Activated T-cell treated with anti-CD3 and anti-CD28 coated beads, Interleukin-2, amount 50 U/mL, for 1 hour (primary cell): ENCODE results near the gene LDLRAD3.
A peak's percentile ranks its signal among the peaks of the same experiment; 100 is the strongest.

Source experiments
- DNase-seq: peaks from one replicate; pipeline ENCODE4 v3.0.0-alpha.2; 2020

Gene LDLRAD3

DNA sequence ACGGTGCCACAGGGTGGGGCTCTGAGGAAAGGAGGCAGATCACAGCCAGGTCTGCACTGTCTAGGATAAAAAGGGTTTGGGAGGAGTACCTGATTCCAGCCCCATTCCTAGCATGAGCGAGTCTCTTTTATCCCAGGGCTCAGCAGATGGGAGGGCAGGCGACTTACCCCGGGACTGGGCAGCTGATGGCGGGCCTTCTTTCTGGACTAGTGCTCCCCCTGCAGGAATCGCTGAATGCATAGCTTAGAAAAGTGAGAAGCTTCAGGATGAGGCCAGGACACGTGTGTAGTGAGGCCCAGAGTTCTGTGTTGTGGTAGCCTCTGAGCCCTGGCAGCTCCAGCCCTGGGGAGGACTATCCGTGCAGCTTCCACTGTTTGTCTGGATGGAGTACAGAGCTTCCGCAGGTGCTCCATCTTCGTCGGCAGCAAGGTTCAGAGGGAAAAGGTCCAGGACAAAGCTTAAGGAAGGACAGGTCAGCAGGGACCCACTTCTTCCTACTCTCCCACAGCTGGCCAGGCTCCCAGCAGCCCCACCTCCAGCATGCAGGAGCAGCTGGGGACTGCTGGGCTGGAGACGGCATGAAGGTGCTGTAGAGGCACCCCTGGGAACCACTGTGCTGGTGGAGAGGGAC lies 315.0 kb downstream of the LDLRAD3 start:
- DNase-seq, result no peak

DNA sequence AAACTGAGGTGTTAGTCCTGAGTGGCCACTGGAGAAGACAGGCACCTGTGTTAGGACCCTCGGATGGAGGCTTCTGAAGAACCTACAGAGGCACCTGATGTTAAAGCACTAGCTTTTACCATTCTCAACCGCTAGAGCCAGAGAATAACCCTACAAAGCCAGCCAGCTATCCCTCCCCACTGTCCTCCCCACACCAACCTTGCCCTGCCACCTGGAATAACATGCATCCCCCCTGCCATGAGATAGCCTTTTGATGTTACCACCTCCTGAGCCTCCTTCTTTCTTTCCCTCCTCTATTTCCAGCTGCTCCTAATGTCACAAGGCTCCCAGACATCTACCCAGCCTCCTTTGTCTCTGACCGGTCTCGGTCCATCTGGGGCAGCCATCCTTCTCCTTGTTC lies 317.2 kb downstream of the LDLRAD3 start:
- DNase-seq, result no peak

DNA sequence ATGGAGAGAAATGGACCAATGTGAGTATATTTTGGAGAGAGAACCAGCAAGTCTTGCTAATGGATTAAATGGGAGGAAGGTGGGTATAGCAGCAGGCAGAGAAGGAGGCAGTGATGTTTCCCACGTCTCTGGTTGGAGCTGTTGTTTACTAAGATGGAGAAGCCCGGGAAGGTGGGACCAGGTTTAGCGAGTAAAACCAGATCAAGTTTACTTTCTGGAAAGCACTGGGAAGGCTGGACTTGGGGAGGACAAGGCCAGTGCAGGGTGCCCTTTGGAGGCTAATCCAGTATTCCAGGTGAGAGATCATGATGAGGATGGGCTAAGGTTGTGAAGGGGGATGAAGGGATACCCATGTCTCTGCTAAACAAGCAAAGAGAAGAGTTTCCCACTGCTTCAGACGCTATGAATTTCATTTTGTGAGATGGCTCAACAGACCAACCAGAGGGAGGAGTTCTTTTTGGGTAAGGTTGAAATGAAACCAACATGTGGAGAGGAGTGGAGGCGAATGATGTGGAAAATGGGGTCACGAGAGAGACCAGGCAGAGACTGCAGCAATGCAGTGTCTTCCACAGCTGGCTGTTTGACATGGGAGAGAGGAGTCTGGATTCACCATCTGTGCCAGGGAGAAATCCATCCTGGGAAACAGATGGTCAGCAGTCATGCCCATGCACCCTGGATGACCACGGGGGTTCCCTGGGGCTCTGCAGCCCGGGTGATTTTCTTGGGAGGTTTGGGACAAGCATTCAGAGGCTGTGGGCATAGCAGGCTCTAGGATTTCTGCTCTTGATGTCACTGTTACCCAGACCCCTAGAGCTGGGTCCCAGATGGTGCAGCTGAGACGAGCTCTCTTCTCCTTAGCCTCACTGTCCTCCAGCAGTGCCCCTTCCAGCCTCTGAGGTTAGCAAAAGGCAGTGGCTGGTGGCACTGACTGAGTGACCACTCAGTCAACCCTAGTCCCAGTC lies 320.4 kb downstream of the LDLRAD3 start:
- no peak for DNase-seq

DNA sequence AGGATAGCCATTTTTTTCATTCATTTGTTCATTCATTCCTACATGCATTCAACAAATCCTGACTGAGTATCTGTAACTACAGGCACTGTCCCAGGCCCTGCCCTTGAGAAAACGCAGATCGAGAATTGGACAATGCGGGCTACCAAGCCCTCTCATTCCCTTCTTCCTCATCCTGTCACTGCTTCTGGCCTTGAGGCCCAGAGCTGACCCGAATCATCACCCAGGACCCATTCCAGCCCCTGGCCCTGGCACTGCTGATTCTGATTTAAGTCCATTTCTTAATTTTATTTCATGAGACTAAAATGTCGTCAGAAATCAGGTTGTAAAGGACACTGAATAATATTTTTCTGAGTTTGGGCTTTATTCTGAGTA lies 321.1 kb downstream of the LDLRAD3 start:
- DNase-seq, result no peak

DNA sequence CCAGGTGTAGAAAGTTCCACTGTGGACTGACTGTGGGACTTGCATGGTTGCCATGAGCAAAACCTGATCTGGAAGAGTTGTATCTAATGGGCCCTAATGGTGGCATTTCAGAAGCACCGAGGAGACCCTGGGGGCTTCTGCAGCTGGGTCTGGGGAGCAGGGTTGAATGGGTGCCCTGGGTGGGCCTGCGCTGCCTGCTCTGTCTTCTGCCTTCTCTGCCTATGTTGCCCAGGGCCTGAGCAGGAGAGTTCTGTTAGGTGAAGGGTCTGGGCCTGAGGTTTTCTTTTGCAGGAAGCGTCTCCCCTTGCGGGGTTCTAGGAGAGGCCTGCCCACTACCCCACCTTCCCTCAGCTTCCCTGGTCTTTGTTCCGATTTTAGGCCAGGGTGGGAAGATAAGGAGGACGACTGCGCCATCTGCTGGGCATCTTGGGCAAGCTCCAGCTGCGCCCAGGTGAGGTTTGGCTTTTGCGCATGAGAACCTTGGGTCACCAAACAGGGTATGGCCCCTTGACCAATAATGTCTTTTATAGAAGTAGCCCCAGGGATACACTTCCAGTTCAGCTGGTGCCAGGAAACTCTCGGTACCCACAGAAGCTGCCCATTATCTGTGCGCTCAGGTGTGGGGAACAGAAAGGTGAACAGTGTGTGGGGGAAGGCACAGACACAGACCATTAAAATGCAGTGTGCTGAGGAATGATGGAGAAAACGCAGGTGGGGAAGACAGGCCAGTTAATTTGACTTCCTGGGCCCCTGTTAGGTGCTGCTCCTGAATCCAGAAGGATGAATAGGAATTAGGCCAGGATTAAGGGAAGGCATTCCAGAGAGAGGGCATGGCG lies 322.1 kb downstream of the LDLRAD3 start:
- peak; percentile 60 for DNase-seq

DNA sequence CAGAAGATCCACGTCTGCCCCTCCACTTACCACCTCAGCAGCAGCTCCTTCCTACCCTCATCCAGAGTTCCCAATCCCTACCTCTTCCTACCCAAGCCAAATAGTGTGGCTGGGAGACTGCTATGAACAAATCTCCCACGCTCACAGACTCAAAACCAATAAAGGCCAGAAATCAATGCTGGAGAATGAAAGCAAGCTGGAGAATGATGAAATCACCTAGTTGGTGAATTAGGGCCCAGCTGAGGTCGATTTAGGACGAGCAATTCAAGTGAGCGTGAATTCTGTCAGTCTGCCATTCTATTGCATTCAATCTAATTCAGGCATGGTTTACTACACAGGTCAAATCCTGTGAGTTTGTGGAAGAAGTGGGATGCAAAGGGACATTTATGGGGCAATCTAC lies 322.9 kb downstream of the LDLRAD3 start:
- no peak for DNase-seq

DNA sequence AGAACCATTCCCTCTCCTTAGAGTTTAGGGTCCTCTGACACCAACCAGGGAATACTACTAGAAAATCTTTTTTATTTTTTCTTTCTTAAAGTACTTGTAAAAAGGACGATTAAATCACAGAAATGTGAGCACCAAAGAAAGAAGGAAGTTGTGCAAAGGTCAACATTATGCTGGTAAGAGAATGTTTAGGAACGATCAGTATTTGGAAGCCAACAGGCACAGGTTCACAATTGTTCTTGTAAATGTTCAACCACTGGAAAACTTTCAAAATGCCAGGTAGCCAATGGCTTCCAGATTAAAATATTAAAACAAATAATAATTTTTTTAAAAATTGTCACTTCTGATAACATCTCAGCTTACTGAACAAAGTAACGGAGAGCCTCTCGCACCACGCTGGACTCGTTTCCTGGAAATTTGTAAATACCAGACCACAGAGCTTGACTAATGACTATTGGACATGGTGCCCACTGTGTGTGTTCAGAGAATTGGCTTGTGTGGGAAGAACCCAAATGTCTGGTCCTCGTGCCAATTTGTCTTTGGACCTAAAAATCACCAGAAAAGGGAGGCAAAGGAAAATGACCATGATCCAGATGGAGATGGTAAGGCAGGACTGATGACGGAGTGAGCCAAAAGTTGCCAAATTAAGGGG lies 324.6 kb downstream of the LDLRAD3 start:
- no peak for DNase-seq

DNA sequence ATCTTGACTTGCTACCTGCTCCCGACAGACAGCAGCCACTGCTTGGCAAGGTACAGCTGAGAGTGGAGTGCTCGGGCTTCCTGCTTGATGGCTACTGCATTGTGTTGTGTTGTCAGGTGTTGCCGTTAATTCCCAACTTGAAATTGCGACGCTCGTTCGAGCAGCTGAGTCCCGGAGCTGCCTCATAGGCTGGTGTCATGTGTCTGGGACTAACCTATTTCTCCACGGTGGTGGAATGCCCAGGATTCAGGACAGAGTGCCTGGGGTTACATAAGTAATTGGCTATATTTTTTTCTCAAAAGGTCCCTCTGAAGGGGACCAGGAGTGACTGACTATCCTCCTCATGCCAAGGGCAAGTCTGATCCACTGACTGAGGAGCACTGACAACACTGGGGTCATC lies 326.8 kb downstream of the LDLRAD3 start:
- no peak for DNase-seq

DNA sequence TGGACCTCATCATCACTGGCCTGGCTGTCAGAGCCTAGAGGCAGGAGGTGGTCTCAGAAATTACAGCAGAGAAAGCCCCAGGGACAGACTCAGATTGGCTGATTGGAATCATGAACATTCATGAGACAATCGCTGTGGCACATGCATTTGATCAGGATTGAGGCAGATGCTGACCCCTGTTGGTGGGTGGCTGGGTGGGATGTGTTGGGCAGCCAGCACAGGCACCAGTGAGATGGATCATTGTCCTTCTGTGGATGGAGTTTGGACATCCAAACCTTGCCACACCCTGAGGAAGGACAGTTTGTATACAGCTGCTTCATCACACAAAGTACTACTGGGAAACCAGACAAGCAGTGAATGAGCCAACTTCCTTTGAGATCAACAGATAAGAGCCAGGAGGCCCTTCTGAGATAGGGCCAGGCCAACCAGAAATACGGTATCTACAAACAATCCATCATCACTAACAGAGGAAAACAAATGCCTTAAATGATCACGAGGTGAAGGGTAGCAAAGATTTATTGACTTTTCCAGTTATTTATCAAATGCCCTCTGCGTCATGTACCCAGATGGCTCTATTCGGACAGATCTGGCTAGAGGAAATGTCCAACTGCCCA lies 328.0 kb downstream of the LDLRAD3 start:
- no peak for DNase-seq

DNA sequence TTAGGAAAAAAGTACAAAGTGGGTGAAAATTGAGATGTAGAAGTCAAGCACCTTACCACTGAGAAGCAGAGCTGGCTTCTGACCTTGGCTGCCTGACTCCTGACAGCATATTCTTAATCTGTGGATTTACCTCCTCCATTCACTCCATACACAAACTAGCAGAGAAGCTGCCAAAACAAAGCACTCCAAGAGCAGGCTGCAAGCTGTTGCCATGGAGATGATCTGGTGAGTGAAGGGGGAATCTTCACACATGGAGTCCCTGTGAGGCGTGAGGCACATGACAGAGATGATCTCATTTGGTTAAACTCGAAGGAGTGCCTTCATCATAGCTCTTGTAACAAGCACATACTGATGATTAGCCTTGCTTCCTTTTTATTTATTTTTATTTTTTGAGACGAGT lies 329.2 kb downstream of the LDLRAD3 start:
- no peak for DNase-seq

DNA sequence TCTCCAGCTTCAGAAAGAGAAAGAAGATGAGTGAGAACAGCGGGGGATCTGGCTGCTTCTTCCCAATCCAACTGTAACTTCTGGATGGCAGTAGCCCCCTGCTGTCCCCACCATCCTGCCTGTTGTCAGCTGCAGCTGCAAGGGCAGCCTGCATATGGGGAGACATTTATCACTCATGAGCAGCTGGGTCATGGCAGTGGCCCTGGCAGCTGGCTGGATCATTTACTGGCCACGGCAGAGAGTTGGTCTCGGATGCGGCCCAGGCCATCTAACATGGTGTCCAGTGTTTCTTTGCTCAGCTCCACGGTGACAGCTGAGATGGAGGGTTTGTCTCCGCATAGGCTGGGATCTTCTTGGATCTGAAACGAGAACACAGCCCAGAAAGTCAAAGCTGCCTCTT lies 330.6 kb downstream of the LDLRAD3 start:
- DNase-seq, result no peak

DNA sequence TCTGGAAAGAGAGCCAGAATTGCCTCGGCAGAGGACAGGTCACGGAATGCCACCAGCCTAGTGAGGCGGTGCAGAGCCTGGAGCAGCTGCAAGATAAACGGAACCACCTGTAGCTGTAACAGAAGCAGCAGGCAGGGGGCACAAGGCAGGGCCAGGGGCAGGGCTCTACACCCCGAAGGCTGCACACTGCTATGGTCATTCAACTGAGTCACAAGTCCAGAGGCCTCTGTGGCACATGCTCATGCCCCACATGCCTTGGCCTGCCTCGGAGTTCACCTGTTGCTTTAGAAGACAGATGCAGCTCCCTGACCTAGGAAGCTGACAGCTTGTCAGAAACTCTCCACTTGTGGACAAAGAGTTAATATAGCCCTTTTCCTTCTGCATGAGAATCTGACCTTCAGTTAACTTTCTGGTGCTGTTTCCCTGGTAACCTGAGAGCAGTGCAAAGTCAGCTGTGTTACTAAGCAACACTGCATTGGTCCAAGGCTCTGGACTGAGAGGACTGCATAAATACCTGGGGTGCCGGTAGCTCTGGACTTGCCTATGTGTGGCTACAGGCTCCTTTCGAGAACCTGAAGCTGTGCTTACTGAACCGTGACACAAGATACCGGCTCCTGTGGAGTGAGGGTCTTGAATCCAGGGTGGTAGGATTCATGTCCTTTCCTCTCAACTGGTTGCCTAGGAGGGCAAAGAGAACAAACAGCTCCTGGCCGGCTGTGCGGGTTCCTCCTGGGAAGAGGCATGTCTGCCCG lies 334.8 kb downstream of the LDLRAD3 start:
- DNase-seq, result no peak

DNA sequence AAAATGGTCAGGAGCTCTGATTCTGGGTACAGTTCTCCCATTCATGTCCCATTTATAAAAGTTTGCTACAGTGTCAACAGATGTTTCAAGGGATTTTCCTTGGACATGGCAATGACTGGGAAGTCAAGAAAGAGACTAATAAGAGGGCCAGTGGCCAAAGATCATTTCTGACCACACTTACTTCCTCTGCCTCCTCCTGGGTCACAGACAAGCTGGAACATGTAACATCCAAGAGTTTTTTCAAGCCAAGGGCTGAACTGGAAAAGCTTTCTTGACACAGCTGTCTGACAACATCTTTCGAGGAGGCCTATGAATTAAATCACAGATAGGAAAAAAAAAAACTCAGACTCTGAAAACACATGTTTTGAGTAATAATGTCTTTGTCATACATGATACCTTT lies 336.7 kb downstream of the LDLRAD3 start:
- no peak for DNase-seq
